HUES48 (cell line): ENCODE measurements around the gene EGLN3.

ENCODE experiments used
- H3K27ac ChIP-seq: one replicate; pipeline ENCODE4 v1.7.0; 2013; ENCODE audit warnings: low read depth, low read length, inconsistent platforms
- H3K27me3 ChIP-seq: 2 replicates; pipeline ENCODE4 v1.6.1; 2013; ENCODE audit warnings: mild to moderate bottlenecking, low read length; ENCODE audit not compliant: control insufficient read depth, insufficient read depth
- H3K36me3 ChIP-seq: 2 replicates; pipeline ENCODE4 v1.6.1; 2013; ENCODE audit warnings: low read length; ENCODE audit not compliant: control insufficient read depth, insufficient read depth
- H3K4me1 ChIP-seq: 2 replicates; pipeline ENCODE4 v1.6.1; 2013; ENCODE audit warnings: mild to moderate bottlenecking, low read length; ENCODE audit not compliant: control insufficient read depth, insufficient read depth
- H3K4me3 ChIP-seq: 2 replicates; pipeline ENCODE4 v1.5.1; 2013; ENCODE audit warnings: mild to moderate bottlenecking, low read depth, low read length
- H3K9ac ChIP-seq: 2 replicates; pipeline ENCODE4 v1.6.1; 2013; ENCODE audit warnings: mild to moderate bottlenecking, low read depth, low read length, moderate library complexity
- H3K9me3 ChIP-seq: 2 replicates; pipeline ENCODE4 v1.6.1; 2013; ENCODE audit warnings: low read length; ENCODE audit not compliant: control insufficient read depth, insufficient read depth

EGLN3 gene

DNA sequence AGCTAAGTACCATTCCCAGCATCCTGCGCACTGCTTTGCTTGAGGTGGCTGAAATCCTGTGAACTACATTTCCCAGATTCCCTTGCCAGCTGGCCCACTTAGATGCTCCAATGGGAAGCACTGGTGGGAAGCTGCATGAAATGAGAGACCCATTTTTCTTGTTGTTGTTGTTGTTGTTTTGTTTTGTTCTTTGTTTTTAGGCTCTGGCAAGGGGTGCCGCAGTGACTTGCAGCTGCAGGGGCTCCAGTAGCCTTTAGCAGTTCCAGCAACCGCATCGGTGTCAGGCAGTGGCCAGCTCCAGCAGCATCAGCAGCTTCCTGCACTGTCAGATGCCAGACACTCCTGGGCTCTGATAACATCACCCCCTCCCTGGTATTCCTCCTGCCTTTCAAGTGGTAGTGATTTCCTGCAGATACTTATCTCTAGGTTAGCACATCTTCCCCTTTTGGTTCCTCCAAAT lies 8.8 kb upstream of the EGLN3 start:
- no peak overlapping the region for H3K9ac ChIP-seq
- no peaks in the 10 kb centered on the region for H3K9me3 ChIP-seq
- H3K4me3 ChIP-seq: no peak overlapping the region
- peaks cover 7% of the 10 kb centered on the region for H3K4me1 ChIP-seq
- H3K36me3 ChIP-seq: no peaks in the 10 kb centered on the region
- H3K27ac ChIP-seq: no peak overlapping the region
- no peaks in the 10 kb centered on the region for H3K27me3 ChIP-seq

DNA sequence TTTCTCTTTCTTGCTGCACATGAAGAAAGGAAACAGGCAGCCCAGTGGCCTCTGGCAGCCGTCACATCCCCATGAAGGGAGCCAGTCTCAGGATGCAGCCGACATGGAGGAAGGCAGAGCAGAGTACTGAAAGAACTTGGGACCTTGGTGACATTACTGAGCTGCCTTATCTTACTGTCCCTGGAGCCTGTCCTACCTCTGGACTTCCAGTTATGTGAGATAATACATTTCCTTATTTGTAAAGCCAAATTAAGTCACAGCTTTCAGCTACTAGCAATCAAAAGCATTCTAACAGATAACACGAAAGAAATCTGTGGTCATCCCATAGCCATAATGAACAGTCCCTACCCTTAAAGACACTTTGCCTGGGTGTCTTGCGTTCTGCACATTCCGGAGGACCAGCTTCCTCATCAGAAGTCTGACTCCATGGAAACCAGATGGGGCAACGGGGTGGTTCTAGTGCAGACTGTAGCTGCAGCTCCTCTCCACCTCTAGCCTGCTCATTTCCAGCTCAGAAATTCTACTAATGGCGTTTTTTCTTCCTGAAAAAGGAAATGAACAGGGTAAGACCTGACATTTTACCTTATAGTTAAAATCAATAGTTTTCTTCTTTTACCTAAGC lies 7.8 kb upstream of the EGLN3 start:
- no peaks in the 10 kb centered on the region for H3K36me3 ChIP-seq
- H3K27ac ChIP-seq: no peak overlapping the region
- H3K27me3 ChIP-seq: no peaks in the 10 kb centered on the region
- H3K9ac ChIP-seq: no peak overlapping the region
- 0 out of 2 replicates have a peak, but pooled peaks cover 3% of the 10 kb centered on the region for H3K4me1 ChIP-seq
- H3K4me3 ChIP-seq: no peak overlapping the region
- H3K9me3 ChIP-seq: no peaks in the 10 kb centered on the region

DNA sequence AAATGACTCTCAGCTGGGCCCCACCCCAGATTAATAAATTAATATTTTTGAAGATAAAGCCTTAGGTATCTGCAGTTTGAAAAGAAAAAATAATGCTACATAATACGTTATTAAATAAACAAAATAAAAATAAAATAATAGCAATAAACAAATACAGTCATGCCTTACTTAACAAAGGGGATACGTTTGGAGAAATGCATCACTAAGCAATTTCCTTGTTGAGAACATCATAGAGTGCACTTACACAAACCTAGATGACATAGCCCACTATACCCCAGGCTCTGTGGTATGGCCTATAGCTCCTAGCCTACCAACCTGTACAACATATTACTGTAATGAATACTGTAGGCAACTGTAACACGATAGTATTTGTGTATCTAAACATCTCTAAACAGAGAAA lies 7.1 kb upstream of the EGLN3 start:
- H3K4me1 ChIP-seq: 0 out of 2 replicates have a peak, but pooled peaks cover 3% of the 10 kb centered on the region
- H3K9ac ChIP-seq: no peak overlapping the region
- H3K27me3 ChIP-seq: no peaks in the 10 kb centered on the region
- no peaks in the 10 kb centered on the region for H3K9me3 ChIP-seq
- no peak overlapping the region for H3K4me3 ChIP-seq
- H3K27ac ChIP-seq: no peak overlapping the region
- no peaks in the 10 kb centered on the region for H3K36me3 ChIP-seq

DNA sequence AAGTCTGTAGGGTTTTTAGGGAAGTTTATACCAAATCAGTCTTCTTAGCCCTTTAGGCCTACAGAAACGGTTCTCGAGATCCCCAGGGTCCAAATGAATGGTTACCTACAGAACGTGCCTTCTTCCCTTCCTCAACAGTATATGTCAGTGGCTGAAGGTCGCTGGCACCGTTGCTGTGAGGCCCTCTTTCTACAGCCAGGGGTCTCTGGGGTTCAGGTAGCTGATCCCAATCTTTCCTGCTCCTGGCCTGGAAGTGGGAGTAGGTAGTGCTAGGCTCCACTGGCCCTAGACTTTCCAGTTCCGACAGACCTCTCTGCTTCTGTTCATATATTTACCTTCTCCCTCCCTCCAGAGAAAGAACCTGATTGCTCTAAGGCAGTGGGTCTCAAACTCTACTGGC lies 6.4 kb upstream of the EGLN3 start:
- Histone ChIP-seq H3K9me3 (no peaks in the 10 kb centered on the region), H3K4me3 (no peak overlapping the region), H3K4me1 (0 out of 2 replicates have a peak, but pooled peaks cover 3% of the 10 kb centered on the region), H3K9ac (no peak overlapping the region), H3K27ac (no peak overlapping the region), H3K36me3 (no peaks in the 10 kb centered on the region), H3K27me3 (no peaks in the 10 kb centered on the region)

DNA sequence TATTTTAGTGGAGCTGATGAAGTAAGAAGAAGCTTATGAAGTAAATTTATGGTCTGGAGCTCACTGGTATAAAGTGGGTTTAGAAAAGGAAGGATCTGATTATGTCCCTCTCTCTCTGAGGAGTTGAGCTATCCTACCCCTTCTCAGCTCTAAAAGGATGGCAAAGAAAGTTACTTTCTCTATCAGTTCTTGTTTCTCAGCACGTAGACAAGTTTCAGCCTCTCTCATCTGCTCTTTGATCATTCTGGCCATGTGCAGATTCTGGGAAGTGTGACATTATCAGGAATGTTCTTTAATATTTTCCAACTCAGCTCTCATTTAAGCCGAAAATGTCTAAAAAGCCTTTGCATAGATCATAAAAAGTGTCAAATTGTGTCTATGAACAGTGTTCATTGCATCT lies 5.8 kb upstream of the EGLN3 start:
- no peaks in the 10 kb centered on the region for H3K27me3 ChIP-seq
- H3K9ac ChIP-seq: no peak overlapping the region
- peaks cover 5% of the 10 kb centered on the region for H3K4me1 ChIP-seq
- no peak overlapping the region for H3K27ac ChIP-seq
- H3K36me3 ChIP-seq: no peaks in the 10 kb centered on the region
- H3K4me3 ChIP-seq: no peak overlapping the region
- H3K9me3 ChIP-seq: no peaks in the 10 kb centered on the region

DNA sequence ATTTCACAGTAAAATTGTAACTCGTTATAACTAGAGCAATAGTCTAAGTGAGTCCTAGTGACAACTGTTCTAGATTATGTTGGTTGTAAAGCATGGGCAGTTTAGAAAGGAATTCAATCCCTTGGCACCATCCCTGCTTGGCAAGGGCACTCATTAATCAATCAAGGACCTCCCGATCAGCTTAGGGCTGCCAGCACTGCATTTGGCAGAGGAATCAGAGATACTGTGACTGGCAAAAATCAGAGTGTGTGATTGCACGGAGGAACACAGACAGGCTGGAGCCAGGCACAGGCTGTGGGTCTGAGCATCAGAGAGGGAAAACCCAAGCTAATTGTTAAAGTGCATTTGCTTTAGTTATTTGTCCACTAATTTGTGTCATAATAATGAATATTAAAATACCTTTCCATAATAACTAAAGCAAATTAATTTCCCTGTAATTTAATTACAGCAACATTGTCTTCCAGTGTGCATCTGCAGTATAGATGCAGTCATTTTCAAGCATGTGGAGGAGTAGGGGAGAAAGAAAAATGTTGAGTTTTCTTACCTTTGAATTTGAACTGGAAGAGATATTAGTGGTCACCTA lies 3.2 kb upstream of the EGLN3 start:
- H3K27me3 ChIP-seq: peaks cover 15% of the 10 kb centered on the region
- no peak overlapping the region for H3K4me3 ChIP-seq
- H3K9me3 ChIP-seq: no peaks in the 10 kb centered on the region
- peaks cover 15% of the 10 kb centered on the region for H3K4me1 ChIP-seq
- no peaks in the 10 kb centered on the region for H3K36me3 ChIP-seq
- H3K9ac ChIP-seq: no peak overlapping the region
- H3K27ac ChIP-seq: no peak overlapping the region

DNA sequence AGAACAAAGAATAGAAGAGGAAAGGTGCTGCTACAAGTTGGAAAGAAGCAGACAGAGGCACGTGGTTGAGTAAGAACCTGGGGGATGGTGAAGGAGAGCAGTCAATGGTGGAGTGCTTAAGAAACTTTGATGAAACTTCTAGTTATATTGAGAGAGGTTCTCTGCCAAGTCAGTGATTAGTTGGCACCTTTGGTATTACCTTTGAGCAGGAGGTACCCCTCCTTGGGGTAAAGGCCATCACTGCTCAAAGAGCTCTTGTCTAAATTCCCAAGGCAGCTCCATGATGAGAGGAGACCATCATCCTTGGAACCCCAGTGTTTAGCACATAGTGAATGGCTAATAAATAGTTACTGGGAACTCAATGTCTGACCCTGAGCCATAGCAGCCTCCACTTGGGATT lies 1.7 kb upstream of the EGLN3 start:
- peaks cover 26% of the 10 kb centered on the region for H3K4me1 ChIP-seq
- no peak overlapping the region for H3K4me3 ChIP-seq
- H3K36me3 ChIP-seq: no peaks in the 10 kb centered on the region
- peaks cover 19% of the 10 kb centered on the region for H3K27me3 ChIP-seq
- H3K27ac ChIP-seq: no peak overlapping the region
- no peaks in the 10 kb centered on the region for H3K9me3 ChIP-seq
- no peak overlapping the region for H3K9ac ChIP-seq

DNA sequence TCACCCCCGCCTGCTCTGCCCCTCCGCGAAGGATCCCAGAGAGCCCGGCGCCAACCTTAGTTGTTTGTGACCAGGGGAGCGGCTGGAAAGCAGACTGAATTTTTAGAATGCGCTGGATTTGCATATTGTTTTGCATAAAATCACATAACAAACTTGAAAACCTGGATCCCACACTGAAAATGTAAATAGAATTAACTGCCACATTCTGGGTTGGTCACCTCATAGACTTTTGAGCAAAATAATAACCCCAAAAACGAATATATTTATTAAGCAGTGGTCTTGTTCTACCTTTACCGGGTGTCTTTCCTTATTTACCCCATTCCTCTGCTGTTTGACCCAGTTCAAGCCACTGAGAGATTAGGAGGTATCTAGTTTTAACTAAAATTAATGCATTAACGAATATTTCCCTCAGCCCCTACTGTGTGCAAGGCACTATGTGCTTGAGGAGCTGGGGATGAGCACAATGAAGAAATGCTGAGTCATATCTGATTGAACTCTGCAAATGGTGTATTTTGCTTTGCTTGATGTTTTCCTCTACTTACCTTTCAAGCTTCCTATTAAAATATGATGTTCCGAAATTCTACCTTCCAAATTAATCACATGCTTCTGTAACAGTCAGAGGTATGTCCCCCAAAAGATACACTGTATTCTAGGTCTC lies 438 bp upstream of the EGLN3 start:
- Histone ChIP-seq H3K9ac (peak overlapping the region; percentile 56), H3K27me3 (peaks cover 19% of the 10 kb centered on the region), H3K9me3 (no peaks in the 10 kb centered on the region), H3K4me3 (peak overlapping the region; percentile 87), H3K36me3 (no peaks in the 10 kb centered on the region), H3K27ac (peak overlapping the region; percentile 82), H3K4me1 (peaks cover 36% of the 10 kb centered on the region)

DNA sequence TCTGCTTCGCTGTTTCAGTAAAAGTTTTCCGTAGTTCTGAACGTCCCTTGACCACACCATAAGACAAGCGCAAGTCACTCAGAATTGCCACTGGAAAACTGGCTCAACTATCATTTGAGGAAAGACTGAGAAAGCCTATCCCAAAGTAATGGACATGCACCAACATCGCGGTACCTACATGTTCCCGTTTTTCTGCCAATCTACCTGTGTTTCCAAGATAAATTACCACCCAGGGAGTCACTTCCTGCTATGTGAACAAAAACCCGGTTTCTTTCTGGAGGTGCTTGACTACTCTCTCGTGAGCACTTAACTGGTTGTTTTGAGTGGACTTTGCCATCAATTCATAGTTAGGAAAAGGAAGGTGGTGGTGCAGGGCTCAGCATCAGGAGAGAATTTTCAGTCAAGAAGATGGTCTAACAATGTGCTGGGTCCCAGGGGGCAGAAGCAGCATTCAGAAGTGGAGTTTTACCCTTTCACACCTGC lies 1.4 kb downstream of the EGLN3 start:
- Histone ChIP-seq H3K4me3 (peak overlapping the region; percentile 87), H3K9me3 (no peaks in the 10 kb centered on the region), H3K36me3 (0 out of 2 replicates have a peak, but pooled peaks cover 6% of the 10 kb centered on the region), H3K27ac (no peak overlapping the region), H3K9ac (peak overlapping the region; percentile 50), H3K27me3 (peaks cover 19% of the 10 kb centered on the region), H3K4me1 (peaks cover 43% of the 10 kb centered on the region)

DNA sequence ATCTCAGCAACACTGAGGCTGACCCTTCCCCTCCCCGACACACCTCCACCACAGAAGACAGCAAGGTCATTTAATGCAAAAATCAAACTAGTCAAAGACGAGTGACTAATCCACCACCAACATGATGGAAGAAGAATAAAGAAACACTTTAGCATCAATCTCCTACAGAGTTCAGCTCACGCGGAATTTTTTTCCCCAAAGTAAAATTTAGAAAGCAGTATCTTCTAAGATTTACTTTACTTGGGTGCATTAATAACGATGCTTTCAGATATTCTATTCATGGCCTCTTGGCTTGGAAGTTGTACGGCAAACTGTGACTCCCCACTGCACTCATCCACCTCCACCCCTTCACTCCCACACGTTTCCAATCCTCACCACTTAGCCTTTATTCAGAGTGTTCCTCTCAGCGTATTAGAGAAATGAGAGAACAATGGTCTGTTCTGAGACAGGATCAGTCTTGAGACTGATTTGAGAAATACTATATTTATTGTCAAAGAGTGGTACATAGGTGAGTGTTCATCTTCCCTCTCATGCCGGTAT lies 1.9 kb downstream of the EGLN3 start:
- Histone ChIP-seq H3K27ac (no peak overlapping the region), H3K27me3 (peaks cover 19% of the 10 kb centered on the region), H3K36me3 (0 out of 2 replicates have a peak, but pooled peaks cover 6% of the 10 kb centered on the region), H3K9me3 (no peaks in the 10 kb centered on the region), H3K4me3 (peak overlapping the region; percentile 87), H3K4me1 (peaks cover 43% of the 10 kb centered on the region), H3K9ac (peak overlapping the region; percentile 50)
